Effector memory CD4-positive, alpha-beta T cell (primary cell): ENCODE results near the gene PPP1R13L.
"Not testable (repeated sequence)": the region's sequence is repeated elsewhere in the genome, so short reads cannot be mapped to it uniquely, and the experiment has no call there.

ENCODE experiments used
- DNase-seq, 3 donors: peaks; one replicate each; pipeline ENCODE4 v3.0.0-alpha.2; 2020
- H3K27ac ChIP-seq: 2 replicates; pipeline ENCODE4 v1.7.0; 2013; ENCODE audit warnings: mild to moderate bottlenecking, low read length, moderate library complexity; ENCODE audit not compliant: insufficient read depth, poor library complexity, severe bottlenecking
- H3K27me3 ChIP-seq: replicated peaks from 2 replicates; pipeline ENCODE4 v1.7.0; 2013; ENCODE audit warnings: mild to moderate bottlenecking, low read length; ENCODE audit not compliant: insufficient read depth, control insufficient read depth, poor library complexity, severe bottlenecking
- H3K36me3 ChIP-seq: 2 replicates; pipeline ENCODE4 v1.7.0; 2013; ENCODE audit warnings: mild to moderate bottlenecking, low read length, moderate library complexity; ENCODE audit not compliant: control insufficient read depth, insufficient read depth
- H3K4me1 ChIP-seq: 2 replicates; pipeline ENCODE4 v1.7.0; 2013; ENCODE audit warnings: low read length, mild to moderate bottlenecking; ENCODE audit not compliant: control insufficient read depth, insufficient read depth, poor library complexity, severe bottlenecking
- H3K4me3 ChIP-seq: 2 replicates; pipeline ENCODE4 v1.7.0; 2013; ENCODE audit warnings: low read length, low read depth, mild to moderate bottlenecking; ENCODE audit not compliant: insufficient read depth, poor library complexity, severe bottlenecking
- H3K9me3 ChIP-seq: 2 replicates; pipeline ENCODE4 v1.7.0; 2013; ENCODE audit warnings: mild to moderate bottlenecking, low read length, moderate library complexity; ENCODE audit not compliant: control insufficient read depth

The PPP1R13L gene

DNA sequence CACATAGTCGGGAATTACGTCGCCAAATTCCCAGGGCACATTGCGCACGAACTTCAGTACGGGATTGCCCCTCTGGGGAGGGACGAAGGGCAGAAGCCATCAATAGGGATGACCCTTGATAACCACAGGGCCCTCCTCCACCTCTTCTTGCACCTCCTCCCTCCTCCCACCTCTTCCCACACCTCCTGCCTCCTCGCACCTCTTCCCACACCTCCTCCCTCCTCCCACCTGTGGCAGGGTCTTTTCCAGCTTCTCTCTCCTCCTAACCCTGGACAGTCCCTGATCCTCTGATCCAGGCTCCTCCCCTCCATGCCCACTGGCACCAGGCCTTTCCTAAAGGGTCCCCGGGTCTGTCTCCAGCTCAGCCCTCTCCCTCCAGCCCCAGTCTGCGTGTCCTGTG lies 15.5 kb upstream of the PPP1R13L start:
- DNase-seq: no peak
- Histone ChIP-seq H3K27ac (no peak overlapping the region), H3K27me3 (no peaks in the 10 kb centered on the region), H3K36me3 (peaks cover 17% of the 10 kb centered on the region), H3K4me3 (no peak overlapping the region), H3K4me1 (peaks cover 20% of the 10 kb centered on the region), H3K9me3 (no peaks in the 10 kb centered on the region)

DNA sequence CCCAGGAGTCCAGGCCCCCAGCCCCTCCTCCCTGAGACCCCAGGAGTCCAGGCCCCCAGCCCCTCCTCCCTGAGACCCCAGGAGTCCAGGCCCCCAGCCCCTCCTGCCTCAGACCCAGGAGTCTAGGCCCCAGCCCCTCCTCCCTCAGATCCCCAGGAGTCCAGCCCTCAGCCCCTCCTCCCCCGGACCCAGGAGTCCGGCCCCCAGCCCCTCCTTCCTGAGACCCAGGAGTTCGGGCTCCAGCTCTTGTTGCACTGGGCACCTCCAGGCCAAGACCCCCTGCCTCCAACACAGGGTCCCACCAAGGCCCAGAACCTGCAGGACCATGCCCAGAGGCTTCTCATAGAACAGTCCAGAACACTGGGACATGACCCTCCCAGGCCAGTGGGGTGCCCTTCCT lies 15.0 kb upstream of the PPP1R13L start:
- Histone ChIP-seq H3K27me3 (no peaks in the 10 kb centered on the region), H3K9me3 (no peaks in the 10 kb centered on the region), H3K4me1 (peaks cover 20% of the 10 kb centered on the region), H3K36me3 (peaks cover 17% of the 10 kb centered on the region), H3K4me3 (no peak overlapping the region), H3K27ac (no peak overlapping the region)
- no peak for DNase-seq

DNA sequence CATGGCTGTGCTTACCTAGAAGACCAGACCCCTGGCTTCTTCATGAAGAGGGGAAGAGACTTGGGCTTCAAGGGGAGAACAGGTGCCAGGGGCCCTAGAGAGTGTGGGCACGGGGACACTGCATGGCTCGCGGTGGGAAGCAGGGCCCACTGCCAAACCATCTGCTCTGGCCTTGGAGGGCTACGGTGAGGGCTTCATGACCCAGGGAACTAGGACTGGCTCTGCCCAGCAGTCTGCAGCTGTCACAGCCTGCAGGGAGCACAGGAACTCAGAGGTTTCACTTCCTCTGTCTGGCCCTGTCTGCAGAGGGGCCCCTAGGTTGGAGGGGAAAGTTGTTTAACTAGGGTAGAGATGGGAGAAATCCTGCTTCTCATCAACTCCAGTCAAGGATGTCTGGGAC lies 14.5 kb upstream of the PPP1R13L start:
- no peaks in the 10 kb centered on the region for H3K9me3 ChIP-seq
- DNase-seq: no peak
- H3K27ac ChIP-seq: no peak overlapping the region
- no peaks in the 10 kb centered on the region for H3K27me3 ChIP-seq
- H3K4me1 ChIP-seq: peaks cover 20% of the 10 kb centered on the region
- peaks cover 22% of the 10 kb centered on the region for H3K36me3 ChIP-seq
- H3K4me3 ChIP-seq: no peak overlapping the region

DNA sequence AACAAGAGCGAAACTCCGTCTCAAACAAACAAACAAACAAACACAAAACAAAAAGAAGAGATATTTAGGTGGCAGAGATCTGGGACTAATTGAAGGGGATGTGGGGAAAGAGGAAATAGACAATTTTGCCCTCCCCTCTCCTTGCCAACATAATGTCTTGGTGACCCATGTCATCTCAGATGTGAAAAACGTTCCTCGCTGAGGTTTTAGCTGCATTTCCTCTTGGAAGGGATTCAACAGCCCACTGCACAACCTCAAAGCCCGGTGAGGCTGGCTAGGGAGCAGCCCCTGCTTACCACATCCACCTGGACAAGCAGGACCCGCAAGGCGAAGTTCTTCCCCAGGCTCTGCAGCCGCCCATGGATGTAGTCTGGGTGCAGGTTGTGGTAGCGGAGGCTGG lies 13.9 kb upstream of the PPP1R13L start:
- no peak for DNase-seq
- Histone ChIP-seq H3K9me3 (no peaks in the 10 kb centered on the region), H3K36me3 (peaks cover 26% of the 10 kb centered on the region), H3K27ac (no peak overlapping the region), H3K27me3 (no peaks in the 10 kb centered on the region), H3K4me1 (peaks cover 14% of the 10 kb centered on the region), H3K4me3 (no peak overlapping the region)

DNA sequence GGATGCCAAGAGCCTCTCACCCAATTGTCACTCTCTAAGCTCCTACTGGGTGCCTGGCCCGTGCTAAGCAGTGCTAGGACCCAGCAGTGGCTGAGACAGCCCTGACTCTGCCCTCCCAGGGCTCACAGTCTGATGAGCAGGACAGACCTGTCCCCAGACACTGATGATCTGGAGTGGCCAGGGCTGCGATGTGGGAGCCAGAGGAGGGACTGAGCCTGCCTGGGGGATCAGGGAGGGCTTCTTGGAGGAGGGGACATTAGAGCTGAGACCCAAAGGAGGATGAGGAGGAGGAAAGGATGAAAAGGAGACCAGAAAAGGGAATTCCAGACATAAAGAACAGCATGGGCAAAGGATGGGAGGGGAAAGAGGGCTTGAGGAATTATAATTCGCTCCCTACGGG lies 12.3 kb upstream of the PPP1R13L start:
- Histone ChIP-seq H3K4me1 (peaks cover 4% of the 10 kb centered on the region), H3K27me3 (no peaks in the 10 kb centered on the region), H3K4me3 (no peak overlapping the region), H3K27ac (no peak overlapping the region), H3K9me3 (no peaks in the 10 kb centered on the region), H3K36me3 (peaks cover 30% of the 10 kb centered on the region)
- no peak for DNase-seq

DNA sequence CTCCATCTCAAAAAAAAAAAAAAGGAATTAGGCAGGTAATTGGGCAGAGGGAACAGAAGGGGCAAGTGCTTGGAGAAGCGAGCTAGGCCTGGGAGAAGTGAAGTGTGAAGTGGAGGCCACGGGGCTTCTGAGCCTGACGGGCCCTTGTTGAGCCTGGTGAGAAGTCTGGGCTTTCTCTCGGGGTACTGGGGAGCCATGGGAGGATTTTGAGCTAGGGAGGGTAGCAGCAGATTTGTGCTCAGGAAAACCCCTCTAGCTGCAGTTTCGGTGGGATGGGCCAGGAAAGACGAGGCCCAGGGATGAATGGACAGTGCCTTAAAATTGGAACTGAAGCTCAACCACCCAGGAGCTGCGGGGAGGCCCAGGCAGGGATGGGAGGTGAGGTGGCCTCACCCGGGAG lies 9.6 kb upstream of the PPP1R13L start:
- no peak overlapping the region for H3K27ac ChIP-seq
- H3K36me3 ChIP-seq: peaks cover 26% of the 10 kb centered on the region
- no peaks in the 10 kb centered on the region for H3K9me3 ChIP-seq
- no peak for DNase-seq
- H3K27me3 ChIP-seq: no peaks in the 10 kb centered on the region
- no peak overlapping the region for H3K4me3 ChIP-seq
- H3K4me1 ChIP-seq: no peaks in the 10 kb centered on the region

DNA sequence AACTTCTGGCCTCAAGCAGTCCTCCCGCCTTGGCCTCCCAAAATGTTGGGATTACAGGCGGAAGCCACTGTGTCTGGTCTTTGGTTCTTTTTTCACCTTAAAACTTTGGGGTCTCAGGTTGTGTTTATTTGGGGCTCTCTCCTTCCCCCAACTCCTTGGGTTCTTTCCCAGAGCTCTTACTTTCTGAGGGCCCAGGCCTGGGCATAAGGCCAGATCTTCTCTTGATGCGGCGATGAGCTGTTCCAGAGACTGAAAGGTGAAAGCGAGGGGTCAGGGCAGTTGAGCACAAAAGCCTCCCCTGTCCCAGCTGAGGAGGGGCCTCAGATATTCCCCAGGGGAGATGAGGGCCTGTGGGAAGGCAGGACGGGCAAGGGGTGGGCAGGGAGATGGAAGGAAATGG lies 8.6 kb upstream of the PPP1R13L start:
- no peaks in the 10 kb centered on the region for H3K9me3 ChIP-seq
- no peak overlapping the region for H3K27ac ChIP-seq
- DNase-seq: no peak
- no peaks in the 10 kb centered on the region for H3K27me3 ChIP-seq
- H3K4me1 ChIP-seq: no peaks in the 10 kb centered on the region
- no peak overlapping the region for H3K4me3 ChIP-seq
- peaks cover 26% of the 10 kb centered on the region for H3K36me3 ChIP-seq

DNA sequence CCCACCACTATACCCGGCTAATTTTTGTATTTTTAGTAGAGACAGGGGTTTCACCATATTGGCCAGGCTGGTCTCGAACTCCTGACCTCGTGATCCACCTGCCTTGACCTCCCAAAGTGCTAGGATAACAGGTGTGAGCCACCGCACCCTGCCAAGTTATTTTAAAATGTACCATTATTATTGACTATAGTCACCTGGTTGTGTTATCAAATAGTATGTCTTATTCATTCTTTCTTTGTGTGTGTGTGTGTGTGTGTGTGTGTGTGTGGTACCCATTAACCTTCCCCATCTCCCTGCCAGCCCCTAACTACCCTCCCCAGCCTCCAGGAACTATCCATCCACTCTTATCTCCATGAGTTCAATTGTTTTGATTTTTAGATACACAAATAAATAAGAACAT lies 5.5 kb upstream of the PPP1R13L start:
- DNase-seq, H3K9me3 ChIP-seq, H3K4me3 ChIP-seq, H3K27me3 ChIP-seq, H3K27ac ChIP-seq: not testable (repeated sequence)
- Histone ChIP-seq H3K36me3 (peaks cover 13% of the 10 kb centered on the region), H3K4me1 (peaks cover 18% of the 10 kb centered on the region)

DNA sequence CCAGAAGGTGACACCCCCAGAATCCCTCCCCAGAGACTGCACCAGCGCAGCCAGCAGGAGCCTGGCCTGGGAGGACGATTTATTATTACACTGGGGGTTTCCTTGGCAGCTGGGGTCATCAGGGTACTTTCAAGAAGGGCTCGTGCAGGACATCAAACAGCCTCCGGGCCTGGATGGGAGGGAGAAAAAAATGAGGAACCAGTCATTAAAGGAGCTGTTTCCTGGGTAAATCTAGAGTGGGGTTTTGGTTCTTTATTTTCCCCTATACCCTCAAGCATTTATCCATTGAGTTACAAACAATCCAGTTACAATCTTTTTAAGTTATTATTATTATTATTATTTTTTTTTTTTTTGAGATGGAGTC lies 4.7 kb upstream of the PPP1R13L start:
- no peak overlapping the region for H3K4me3 ChIP-seq
- no peak overlapping the region for H3K27ac ChIP-seq
- no peak for DNase-seq
- H3K36me3 ChIP-seq: peaks cover 10% of the 10 kb centered on the region
- peaks cover 6% of the 10 kb centered on the region for H3K27me3 ChIP-seq
- H3K4me1 ChIP-seq: peaks cover 26% of the 10 kb centered on the region
- H3K9me3 ChIP-seq: no peaks in the 10 kb centered on the region

DNA sequence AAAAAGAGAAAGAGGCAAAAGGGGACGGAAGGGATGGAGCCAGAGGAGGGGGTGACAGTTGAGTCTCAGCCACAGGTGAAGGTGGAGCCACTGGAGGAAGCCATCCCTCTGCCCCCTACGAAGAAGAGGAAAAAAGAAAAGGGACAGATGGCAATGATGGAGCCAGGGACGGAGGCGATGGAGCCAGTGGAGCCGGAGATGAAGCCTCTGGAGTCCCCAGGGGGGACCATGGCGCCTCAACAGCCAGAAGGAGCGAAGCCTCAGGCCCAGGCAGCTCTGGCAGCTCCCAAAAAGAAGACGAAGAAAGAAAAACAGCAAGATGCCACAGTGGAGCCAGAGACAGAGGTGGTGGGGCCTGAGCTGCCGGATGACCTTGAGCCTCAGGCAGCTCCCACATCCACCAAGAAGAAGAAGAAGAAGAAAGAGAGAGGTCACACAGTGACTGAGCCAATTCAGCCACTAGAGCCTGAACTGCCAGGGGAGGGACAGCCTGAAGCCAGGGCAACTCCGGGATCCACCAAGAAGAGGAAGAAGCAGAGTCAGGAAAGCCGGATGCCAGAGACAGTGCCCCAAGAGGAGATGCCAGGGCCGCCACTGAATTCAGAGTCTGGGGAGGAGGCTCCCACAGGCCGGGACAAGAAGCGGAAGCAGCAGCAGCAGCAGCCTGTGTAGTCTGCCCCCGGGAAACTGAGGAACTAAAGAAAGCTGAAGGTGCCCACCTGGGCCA lies 4.1 kb upstream of the PPP1R13L start:
- no peak overlapping the region for H3K27ac ChIP-seq
- H3K4me1 ChIP-seq: peaks cover 31% of the 10 kb centered on the region
- no peaks in the 10 kb centered on the region for H3K9me3 ChIP-seq
- H3K27me3 ChIP-seq: peaks cover 11% of the 10 kb centered on the region
- peaks cover 6% of the 10 kb centered on the region for H3K36me3 ChIP-seq
- DNase-seq: no peak
- no peak overlapping the region for H3K4me3 ChIP-seq
